Measurements from ENCODE around the gene GAB2.

The GAB2 gene

GRCh38 chr11:78428266-78428636 is 10.6 kb upstream of the GAB2 start:
- Histone ChIP-seq H3K36me3 (ENCODE audit: control insufficient read depth in 2 of 2, insufficient read depth in 2 of 2, low read length in 2 of 2) (no peaks in the 10 kb centered on the region), H3K27ac (ENCODE audit: low read length) (no peak overlapping the region), H3K4me3 (ENCODE audit: low read length in 2 of 2) (no peak overlapping the region), H3K9ac (ENCODE audit: low read length in 2 of 2) (no peak overlapping the region), H3K9me3 (ENCODE audit: control insufficient read depth in 2 of 2, low read length in 2 of 2) (no peaks in the 10 kb centered on the region), H3K27me3 (ENCODE audit: control insufficient read depth in 1 of 2, insufficient read depth in 2 of 2, low read length in 2 of 2) (no peaks in the 10 kb centered on the region), H3K4me1 (ENCODE audit: control insufficient read depth, insufficient read depth, low read length) (no peaks in the 10 kb centered on the region)

- Histone ChIP-seq H3K4me3 (ENCODE audit: low read length in 2 of 2) (no peak overlapping the region), H3K27ac (ENCODE audit: low read length) (no peak overlapping the region), H3K36me3 (ENCODE audit: control insufficient read depth in 2 of 2, insufficient read depth in 2 of 2, low read length in 2 of 2) (no peaks in the 10 kb centered on the region), H3K4me1 (ENCODE audit: control insufficient read depth, insufficient read depth, low read length) (no peaks in the 10 kb centered on the region), H3K9ac (ENCODE audit: low read length in 2 of 2) (no peak overlapping the region), H3K27me3 (ENCODE audit: control insufficient read depth in 1 of 2, insufficient read depth in 2 of 2, low read length in 2 of 2) (no peaks in the 10 kb centered on the region), H3K9me3 (ENCODE audit: control insufficient read depth in 2 of 2, low read length in 2 of 2) (no peaks in the 10 kb centered on the region)
Measured at GRCh38 chr11:78427615-78428265, 10.1 kb upstream of the GAB2 start.

- Histone ChIP-seq H3K27ac (ENCODE audit: low read length) (no peak overlapping the region), H3K27me3 (ENCODE audit: control insufficient read depth in 1 of 2, insufficient read depth in 2 of 2, low read length in 2 of 2) (no peaks in the 10 kb centered on the region), H3K4me3 (ENCODE audit: low read length in 2 of 2) (no peak overlapping the region), H3K4me1 (ENCODE audit: control insufficient read depth, insufficient read depth, low read length) (no peaks in the 10 kb centered on the region), H3K9ac (ENCODE audit: low read length in 2 of 2) (no peak overlapping the region), H3K9me3 (ENCODE audit: control insufficient read depth in 2 of 2, low read length in 2 of 2) (no peaks in the 10 kb centered on the region), H3K36me3 (ENCODE audit: control insufficient read depth in 2 of 2, insufficient read depth in 2 of 2, low read length in 2 of 2) (no peaks in the 10 kb centered on the region)
Measured at GRCh38 chr11:78426845-78427244, 9.2 kb upstream of the GAB2 start.

GRCh38 chr11:78425399-78426070 is 7.9 kb upstream of the GAB2 start:
- H3K27me3 ChIP-seq (ENCODE audit: control insufficient read depth in 1 of 2, insufficient read depth in 2 of 2, low read length in 2 of 2), result no peaks in the 10 kb centered on the region
- H3K9ac ChIP-seq (ENCODE audit: low read length in 2 of 2), result no peak overlapping the region
- H3K36me3 ChIP-seq (ENCODE audit: control insufficient read depth in 2 of 2, insufficient read depth in 2 of 2, low read length in 2 of 2), result no peaks in the 10 kb centered on the region
- H3K9me3 ChIP-seq (ENCODE audit: control insufficient read depth in 2 of 2, low read length in 2 of 2), result no peaks in the 10 kb centered on the region
- H3K4me3 ChIP-seq (ENCODE audit: low read length in 2 of 2), result no peak overlapping the region
- peaks cover 6% of the 10 kb centered on the region for H3K4me1 ChIP-seq (ENCODE audit: control insufficient read depth, insufficient read depth, low read length)
- no peak overlapping the region for H3K27ac ChIP-seq (ENCODE audit: low read length)

- Histone ChIP-seq H3K27ac (ENCODE audit: low read length) (no peak overlapping the region), H3K9me3 (ENCODE audit: control insufficient read depth in 2 of 2, low read length in 2 of 2) (no peaks in the 10 kb centered on the region), H3K36me3 (ENCODE audit: control insufficient read depth in 2 of 2, insufficient read depth in 2 of 2, low read length in 2 of 2) (no peaks in the 10 kb centered on the region), H3K27me3 (ENCODE audit: control insufficient read depth in 1 of 2, insufficient read depth in 2 of 2, low read length in 2 of 2) (no peaks in the 10 kb centered on the region), H3K4me1 (ENCODE audit: control insufficient read depth, insufficient read depth, low read length) (peaks cover 12% of the 10 kb centered on the region), H3K9ac (ENCODE audit: low read length in 2 of 2) (no peak overlapping the region), H3K4me3 (ENCODE audit: low read length in 2 of 2) (no peak overlapping the region)
Measured at GRCh38 chr11:78424334-78425270, 7.0 kb upstream of the GAB2 start.

- no peak overlapping the region for H3K4me3 ChIP-seq (ENCODE audit: low read length in 2 of 2)
- H3K9me3 ChIP-seq (ENCODE audit: control insufficient read depth in 2 of 2, low read length in 2 of 2), result no peaks in the 10 kb centered on the region
- no peak overlapping the region for H3K9ac ChIP-seq (ENCODE audit: low read length in 2 of 2)
- no peaks in the 10 kb centered on the region for H3K27me3 ChIP-seq (ENCODE audit: control insufficient read depth in 1 of 2, insufficient read depth in 2 of 2, low read length in 2 of 2)
- H3K27ac ChIP-seq (ENCODE audit: low read length), result no peak overlapping the region
- H3K36me3 ChIP-seq (ENCODE audit: control insufficient read depth in 2 of 2, insufficient read depth in 2 of 2, low read length in 2 of 2), result no peaks in the 10 kb centered on the region
- H3K4me1 ChIP-seq (ENCODE audit: control insufficient read depth, insufficient read depth, low read length), result peaks cover 19% of the 10 kb centered on the region
Measured at GRCh38 chr11:78423241-78423640, 5.6 kb upstream of the GAB2 start.

- H3K4me1 ChIP-seq (ENCODE audit: control insufficient read depth, insufficient read depth, low read length), result peaks cover 28% of the 10 kb centered on the region
- H3K4me3 ChIP-seq (ENCODE audit: low read length in 2 of 2), result peak overlapping the region in 1 of 2 donors; percentile 40
- no peaks in the 10 kb centered on the region for H3K36me3 ChIP-seq (ENCODE audit: control insufficient read depth in 2 of 2, insufficient read depth in 2 of 2, low read length in 2 of 2)
- no peak overlapping the region for H3K27ac ChIP-seq (ENCODE audit: low read length)
- no peak overlapping the region for H3K9ac ChIP-seq (ENCODE audit: low read length in 2 of 2)
- H3K9me3 ChIP-seq (ENCODE audit: control insufficient read depth in 2 of 2, low read length in 2 of 2), result no peaks in the 10 kb centered on the region
- H3K27me3 ChIP-seq (ENCODE audit: control insufficient read depth in 1 of 2, insufficient read depth in 2 of 2, low read length in 2 of 2), result no peaks in the 10 kb centered on the region
Measured at GRCh38 chr11:78420796-78421209, 3.2 kb upstream of the GAB2 start.

- Histone ChIP-seq H3K36me3 (ENCODE audit: control insufficient read depth in 2 of 2, insufficient read depth in 2 of 2, low read length in 2 of 2) (no peaks in the 10 kb centered on the region), H3K9me3 (ENCODE audit: control insufficient read depth in 2 of 2, low read length in 2 of 2) (no peaks in the 10 kb centered on the region), H3K27ac (ENCODE audit: low read length) (no peak overlapping the region), H3K27me3 (ENCODE audit: control insufficient read depth in 1 of 2, insufficient read depth in 2 of 2, low read length in 2 of 2) (no peaks in the 10 kb centered on the region), H3K4me1 (ENCODE audit: control insufficient read depth, insufficient read depth, low read length) (peaks cover 31% of the 10 kb centered on the region), H3K9ac (ENCODE audit: low read length in 2 of 2) (no peak overlapping the region), H3K4me3 (ENCODE audit: low read length in 2 of 2) (peak overlapping the region in 1 of 2 donors; percentile 40)
Measured at GRCh38 chr11:78420255-78420764, 2.7 kb upstream of the GAB2 start.

GRCh38 chr11:78419327-78419726 is 1.7 kb upstream of the GAB2 start:
- no peak overlapping the region for H3K27ac ChIP-seq (ENCODE audit: low read length)
- no peak overlapping the region for H3K9ac ChIP-seq (ENCODE audit: low read length in 2 of 2)
- H3K9me3 ChIP-seq (ENCODE audit: control insufficient read depth in 2 of 2, low read length in 2 of 2), result no peaks in the 10 kb centered on the region
- H3K4me1 ChIP-seq (ENCODE audit: control insufficient read depth, insufficient read depth, low read length), result peaks cover 32% of the 10 kb centered on the region
- H3K36me3 ChIP-seq (ENCODE audit: control insufficient read depth in 2 of 2, insufficient read depth in 2 of 2, low read length in 2 of 2), result no peaks in the 10 kb centered on the region
- peak overlapping the region in 1 of 2 donors; percentile 35 for H3K4me3 ChIP-seq (ENCODE audit: low read length in 2 of 2)
- H3K27me3 ChIP-seq (ENCODE audit: control insufficient read depth in 1 of 2, insufficient read depth in 2 of 2, low read length in 2 of 2), result no peaks in the 10 kb centered on the region

GRCh38 chr11:78418584-78419211 is 1.1 kb upstream of the GAB2 start:
- no peaks in the 10 kb centered on the region for H3K36me3 ChIP-seq (ENCODE audit: control insufficient read depth in 2 of 2, insufficient read depth in 2 of 2, low read length in 2 of 2)
- H3K4me3 ChIP-seq (ENCODE audit: low read length in 2 of 2), result peak overlapping the region; percentile 74 to 88
- H3K9ac ChIP-seq (ENCODE audit: low read length in 2 of 2), result no peak overlapping the region
- no peaks in the 10 kb centered on the region for H3K27me3 ChIP-seq (ENCODE audit: control insufficient read depth in 1 of 2, insufficient read depth in 2 of 2, low read length in 2 of 2)
- H3K27ac ChIP-seq (ENCODE audit: low read length), result peak overlapping the region; percentile 41
- no peaks in the 10 kb centered on the region for H3K9me3 ChIP-seq (ENCODE audit: control insufficient read depth in 2 of 2, low read length in 2 of 2)
- H3K4me1 ChIP-seq (ENCODE audit: control insufficient read depth, insufficient read depth, low read length), result peaks cover 32% of the 10 kb centered on the region

All from stomach smooth muscle (tissue), 2 donors.